Measurements from ENCODE around the gene HOXC10. TPM values are rescaled to one million over a fixed set of nuclear protein-coding genes. Genes with fewer than 3 reads are reported as not detected.
A peak's percentile ranks its signal among the peaks of the same experiment; 100 is the strongest.

HOXC10 gene
- total RNA-seq, 2 donors from 2014 or later: not detected

DNA sequence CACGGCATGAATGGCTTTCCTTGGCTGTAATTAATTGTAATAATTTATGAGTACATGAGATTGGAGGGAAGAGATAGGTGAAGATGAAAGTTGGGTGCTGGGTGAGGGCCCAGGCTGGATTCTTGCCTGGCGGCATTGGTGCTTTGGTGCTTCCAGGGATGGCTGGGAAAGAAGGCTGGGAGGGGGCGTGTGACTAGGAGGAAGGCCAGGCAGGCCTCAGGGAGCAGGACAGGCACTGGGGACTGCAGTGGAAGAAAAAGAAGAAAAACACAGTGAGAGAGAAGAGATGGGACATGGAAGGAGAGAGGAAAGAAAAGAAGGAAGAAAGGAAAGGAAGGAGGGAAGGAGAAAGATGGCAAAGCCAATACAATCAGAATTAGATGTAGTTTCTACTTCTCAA is 18.7 kb downstream of the HOXC10 start:
- Histone ChIP-seq H3K27me3 (peaks cover 61 to 71% of the 10 kb centered on the region in 2 donors), H3K4me1 (peaks cover 0 to 24% of the 10 kb centered on the region in 2 donors), H3K4me3 (no peak overlapping the region), H3K36me3 (no peaks in the 10 kb centered on the region), H3K9me3 (no peaks in the 10 kb centered on the region), H3K27ac (no peak overlapping the region)
- DNase-seq (ENCODE audit: low spot score): no peak
- TF ChIP-seq, protein P1, sequence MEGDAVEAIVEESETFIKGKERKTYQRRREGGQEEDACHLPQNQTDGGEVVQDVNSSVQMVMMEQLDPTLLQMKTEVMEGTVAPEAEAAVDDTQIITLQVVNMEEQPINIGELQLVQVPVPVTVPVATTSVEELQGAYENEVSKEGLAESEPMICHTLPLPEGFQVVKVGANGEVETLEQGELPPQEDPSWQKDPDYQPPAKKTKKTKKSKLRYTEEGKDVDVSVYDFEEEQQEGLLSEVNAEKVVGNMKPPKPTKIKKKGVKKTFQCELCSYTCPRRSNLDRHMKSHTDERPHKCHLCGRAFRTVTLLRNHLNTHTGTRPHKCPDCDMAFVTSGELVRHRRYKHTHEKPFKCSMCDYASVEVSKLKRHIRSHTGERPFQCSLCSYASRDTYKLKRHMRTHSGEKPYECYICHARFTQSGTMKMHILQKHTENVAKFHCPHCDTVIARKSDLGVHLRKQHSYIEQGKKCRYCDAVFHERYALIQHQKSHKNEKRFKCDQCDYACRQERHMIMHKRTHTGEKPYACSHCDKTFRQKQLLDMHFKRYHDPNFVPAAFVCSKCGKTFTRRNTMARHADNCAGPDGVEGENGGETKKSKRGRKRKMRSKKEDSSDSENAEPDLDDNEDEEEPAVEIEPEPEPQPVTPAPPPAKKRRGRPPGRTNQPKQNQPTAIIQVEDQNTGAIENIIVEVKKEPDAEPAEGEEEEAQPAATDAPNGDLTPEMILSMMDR (IDR thresholded peaks at IDR 0.05): no peak

DNA sequence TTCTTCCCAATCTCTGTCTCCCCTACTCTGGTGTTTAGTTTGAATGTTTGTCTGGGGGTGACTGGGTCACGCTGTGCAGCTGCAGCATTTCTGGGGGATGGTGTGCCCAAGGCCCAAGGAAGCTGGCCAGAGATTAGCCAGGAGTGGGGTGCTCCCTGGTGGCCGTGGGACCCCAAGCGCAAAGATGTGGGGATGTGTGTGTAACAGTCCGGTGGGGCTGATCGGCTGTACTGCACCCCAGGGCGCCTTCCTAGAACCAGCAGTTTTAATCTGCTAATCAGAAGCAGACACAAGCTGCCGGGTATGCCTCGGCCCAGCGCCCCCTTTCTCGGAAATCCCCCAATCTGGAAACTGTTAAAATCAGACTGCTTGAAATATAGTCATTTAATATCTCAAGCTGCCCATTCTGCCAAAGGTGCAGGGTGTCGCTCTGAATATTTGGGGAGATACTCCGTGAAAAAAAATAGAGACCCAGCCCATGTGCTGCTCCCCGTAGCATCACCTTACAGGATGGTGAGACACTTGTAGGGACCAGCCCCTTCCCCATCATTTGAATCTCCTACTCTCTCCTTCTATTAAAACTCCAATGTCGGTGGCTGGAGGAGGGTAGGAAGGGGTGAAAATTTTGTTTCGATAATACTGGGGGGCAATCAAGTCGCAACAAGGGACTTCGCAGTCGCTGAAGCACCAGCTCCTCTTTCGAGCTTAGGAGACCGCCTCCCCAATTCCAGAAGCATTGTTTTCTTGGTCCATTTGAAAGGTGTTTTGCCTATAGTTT is 19.3 kb downstream of the HOXC10 start:
- H3K27ac ChIP-seq: no peak overlapping the region
- H3K9me3 ChIP-seq: no peaks in the 10 kb centered on the region
- DNase-seq (ENCODE audit: low spot score): no peak
- peaks cover 0 to 27% of the 10 kb centered on the region in 2 donors for H3K4me1 ChIP-seq
- H3K36me3 ChIP-seq: no peaks in the 10 kb centered on the region
- TF ChIP-seq, protein P1 (IDR thresholded peaks at IDR 0.05): no peak
- peaks cover 60 to 64% of the 10 kb centered on the region in 2 donors for H3K27me3 ChIP-seq
- no peak overlapping the region for H3K4me3 ChIP-seq

- no peaks in the 10 kb centered on the region for H3K9me3 ChIP-seq
- peaks cover 59 to 64% of the 10 kb centered on the region in 2 donors for H3K27me3 ChIP-seq
- H3K36me3 ChIP-seq: no peaks in the 10 kb centered on the region
- H3K4me1 ChIP-seq: peaks cover 0 to 26% of the 10 kb centered on the region in 2 donors
- TF ChIP-seq, protein P1 (IDR thresholded peaks at IDR 0.05): no peak
- no peak overlapping the region for H3K4me3 ChIP-seq
- DNase-seq (ENCODE audit: low spot score): no peak
- no peak overlapping the region for H3K27ac ChIP-seq
Measured at GRCh38 chr12:54004841-54005530, 20.0 kb downstream of the HOXC10 start.

- Histone ChIP-seq H3K36me3 (no peaks in the 10 kb centered on the region), H3K9me3 (no peaks in the 10 kb centered on the region), H3K4me3 (no peak overlapping the region), H3K4me1 (peaks cover 0 to 21% of the 10 kb centered on the region in 2 donors), H3K27me3 (peaks cover 57 to 64% of the 10 kb centered on the region in 2 donors), H3K27ac (no peak overlapping the region)
- TF ChIP-seq, protein P1 (IDR thresholded peaks at IDR 0.05): no peak
- no peak for DNase-seq (ENCODE audit: low spot score)
Measured at GRCh38 chr12:54005531-54005852, 20.5 kb downstream of the HOXC10 start.

DNA sequence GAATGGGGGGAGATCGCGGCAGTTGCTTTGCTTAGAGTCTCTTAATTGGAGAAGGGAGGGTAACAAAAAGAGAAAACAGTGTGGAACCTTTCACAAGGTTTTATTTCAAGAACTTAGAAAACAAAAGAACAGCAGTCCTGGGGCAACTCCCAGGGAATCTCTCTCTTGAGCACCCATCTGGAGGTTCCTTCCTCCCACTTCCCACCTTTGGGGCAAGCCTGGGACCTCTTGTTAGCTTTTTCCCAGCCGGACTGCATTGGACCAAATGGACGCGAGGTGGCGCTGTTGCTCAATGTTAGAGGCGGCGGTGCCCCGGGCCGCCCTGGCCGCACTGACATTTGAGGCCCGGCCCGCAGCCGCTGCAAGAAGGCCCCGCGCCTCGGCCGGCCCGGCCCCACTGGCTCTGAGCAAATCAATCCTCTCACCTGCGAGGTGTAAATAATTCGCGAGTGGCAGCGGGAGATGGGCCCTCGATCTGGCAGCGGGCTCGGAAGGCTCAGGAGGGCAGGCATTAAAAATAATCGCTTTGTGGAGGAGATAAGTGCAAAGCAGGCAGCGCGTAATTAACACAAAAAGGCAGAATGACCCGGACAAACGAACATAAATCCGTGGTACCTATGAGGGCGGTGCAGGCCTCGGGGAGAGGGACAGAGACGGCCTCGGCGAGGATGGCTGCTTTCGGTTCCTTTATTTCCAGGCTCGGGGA is 21.1 kb downstream of the HOXC10 start:
- TF ChIP-seq, protein P1 (IDR thresholded peaks at IDR 0.05): peak; percentile 86 to 98
- Histone ChIP-seq H3K36me3 (no peaks in the 10 kb centered on the region), H3K27ac (no peak overlapping the region), H3K4me1 (peaks cover 0 to 18% of the 10 kb centered on the region in 2 donors), H3K4me3 (peak overlapping the region in 1 of 2 donors; percentile 30), H3K27me3 (peaks cover 51 to 62% of the 10 kb centered on the region in 2 donors), H3K9me3 (no peaks in the 10 kb centered on the region)
- DNase-seq (ENCODE audit: low spot score): peak; percentile 91

Data from right atrium auricular region (tissue), 2 donors.